GM18508 (cell line): Measurements from ENCODE around the gene MDN1.
"Not testable (repeated sequence)": the region's sequence is repeated elsewhere in the genome, so short reads cannot be mapped to it uniquely, and the experiment has no call there.

Experiments used
- ATAC-seq: cut with Tn5 transposase; IDR thresholded peaks from one replicate; pipeline ENCODE4 v1.9.1; 2021; ENCODE audit warnings: moderate number of reproducible peaks; ENCODE audit not compliant: insufficient read depth, unreplicated experiment

MDN1 gene

GRCh38 chr6:89819336-89820130 lies at the start of gene MDN1:
Gene MDN1 (minus strand): TSS chr6:89819794. CDS start chr6:89819607, 187 bp downstream.
- ATAC-seq = peak; percentile 87

- no peak for ATAC-seq
These were observed 46.6 kb upstream of the MDN1 start for GRCh38 chr6:89866024-89866678.

DNA sequence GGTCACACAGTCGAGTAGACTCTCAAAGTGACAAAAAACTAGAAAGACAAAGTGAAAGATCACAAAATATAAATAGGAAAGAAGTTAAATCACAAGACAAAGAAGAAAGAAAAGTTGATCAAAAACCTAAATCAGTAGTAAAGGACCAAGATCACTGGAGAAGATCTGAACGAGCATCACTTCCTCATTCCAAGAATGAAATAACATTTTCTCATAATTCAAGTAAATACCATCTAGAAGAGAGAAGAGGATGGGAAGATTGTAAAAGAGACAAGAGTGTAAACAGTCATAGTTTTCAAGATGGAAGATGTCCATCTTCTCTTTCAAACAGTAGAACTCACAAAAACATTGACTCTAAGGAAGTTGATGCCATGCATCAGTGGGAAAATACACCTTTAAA lies 43.1 kb upstream of the MDN1 start:
- no peak for ATAC-seq

- peak; percentile 53 for ATAC-seq
These were observed 42.7 kb upstream of the MDN1 start for GRCh38 chr6:89862273-89862672.

DNA sequence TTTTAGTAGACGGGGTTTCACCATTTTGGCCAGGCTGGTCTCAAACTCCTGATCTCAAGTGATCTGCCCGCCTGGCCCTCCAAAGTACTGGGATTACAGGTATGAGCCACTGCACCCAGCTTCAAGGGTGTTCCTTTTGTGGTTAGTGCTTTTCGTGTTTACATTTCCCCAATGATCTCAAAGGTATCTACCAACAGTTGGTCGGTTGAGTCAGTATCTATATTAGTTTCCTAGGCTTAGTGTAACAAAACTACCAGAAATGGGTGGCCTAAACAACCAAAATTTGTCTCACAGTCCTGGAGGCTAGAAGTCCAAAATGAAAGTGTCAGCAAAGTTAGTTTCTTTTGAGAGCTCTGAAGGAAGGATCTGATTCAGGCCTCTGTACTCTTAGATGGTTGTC lies 40.1 kb upstream of the MDN1 start:
- ATAC-seq = no peak

DNA sequence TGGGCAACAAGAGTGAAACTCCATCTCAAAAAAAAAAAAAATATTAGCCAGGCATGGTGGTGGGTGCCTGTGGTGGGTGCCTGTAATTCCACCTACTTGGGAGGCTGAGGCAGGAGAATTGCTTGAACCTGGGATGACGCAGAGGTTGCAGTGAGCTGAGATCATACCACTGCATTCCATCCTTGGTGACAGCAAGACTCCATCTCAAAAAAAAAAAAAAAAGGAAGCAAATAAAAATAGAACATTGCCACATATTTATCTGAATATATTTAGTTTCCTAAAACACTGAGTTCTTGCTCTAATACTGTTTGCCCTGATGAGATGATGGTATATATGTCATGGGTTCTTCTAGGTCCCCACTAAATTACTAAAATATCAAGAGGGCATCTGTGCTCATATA lies 38.4 kb upstream of the MDN1 start:
- no peak for ATAC-seq

DNA sequence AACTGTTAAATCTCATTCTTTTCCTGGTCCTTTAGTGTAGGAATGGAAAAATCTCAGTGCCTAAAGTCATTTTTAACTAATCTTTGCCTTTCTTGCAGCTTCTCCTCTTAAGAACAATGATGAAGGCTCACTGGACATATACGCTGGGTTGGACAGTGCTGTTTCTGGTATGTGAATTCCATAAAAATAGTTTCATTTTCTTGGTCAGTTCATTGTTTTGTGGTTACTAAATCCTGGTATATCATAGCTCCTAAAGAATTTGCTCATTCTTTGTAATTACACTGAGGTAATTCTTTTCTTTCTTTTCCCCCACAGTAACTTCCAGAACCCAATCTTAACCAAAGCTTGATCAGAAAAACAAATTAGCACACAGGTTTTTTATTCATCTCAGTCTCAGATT lies 33.5 kb upstream of the MDN1 start:
- ATAC-seq = no peak

DNA sequence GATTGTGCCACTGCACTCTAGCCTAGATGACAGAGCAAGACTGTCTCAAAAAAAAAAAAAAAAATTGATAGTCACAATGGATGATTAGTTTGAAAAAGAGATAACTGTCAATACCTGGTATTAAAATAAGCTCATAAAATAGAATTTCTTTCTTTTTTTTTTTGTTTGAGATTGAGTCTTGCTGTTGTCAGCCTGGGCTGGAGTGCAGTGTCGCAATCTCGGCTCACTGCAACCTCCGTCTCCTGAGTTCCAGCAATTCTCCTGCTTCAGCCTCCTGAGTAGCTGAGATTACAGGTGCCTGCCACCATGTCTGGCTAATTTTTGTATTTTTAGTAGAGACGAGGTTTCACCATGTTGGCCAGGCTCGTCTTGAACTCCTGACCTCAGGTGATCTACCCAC lies 27.9 kb upstream of the MDN1 start:
- ATAC-seq = not testable (repeated sequence)

GRCh38 chr6:89843070-89843469 lies 23.5 kb upstream of the MDN1 start:
- ATAC-seq = no peak

DNA sequence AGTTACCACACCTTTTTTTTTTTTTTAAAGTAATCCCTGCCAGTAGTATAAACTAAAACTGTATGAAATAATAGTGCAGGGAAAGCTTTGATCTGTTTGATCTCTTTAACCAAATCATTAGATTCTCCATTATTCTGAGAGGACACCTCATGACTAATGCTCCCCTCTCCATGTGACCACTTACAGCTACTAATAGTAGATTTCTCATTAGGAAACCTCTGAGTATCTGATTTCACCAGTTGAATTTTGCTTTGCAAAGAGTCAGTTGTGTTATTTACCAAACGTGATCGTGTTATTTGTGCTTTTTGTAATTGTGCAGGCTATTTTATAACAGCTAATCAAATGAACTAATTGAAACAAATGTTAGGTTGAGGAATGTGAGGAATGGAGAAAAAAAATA lies 22.6 kb upstream of the MDN1 start:
- no peak for ATAC-seq

DNA sequence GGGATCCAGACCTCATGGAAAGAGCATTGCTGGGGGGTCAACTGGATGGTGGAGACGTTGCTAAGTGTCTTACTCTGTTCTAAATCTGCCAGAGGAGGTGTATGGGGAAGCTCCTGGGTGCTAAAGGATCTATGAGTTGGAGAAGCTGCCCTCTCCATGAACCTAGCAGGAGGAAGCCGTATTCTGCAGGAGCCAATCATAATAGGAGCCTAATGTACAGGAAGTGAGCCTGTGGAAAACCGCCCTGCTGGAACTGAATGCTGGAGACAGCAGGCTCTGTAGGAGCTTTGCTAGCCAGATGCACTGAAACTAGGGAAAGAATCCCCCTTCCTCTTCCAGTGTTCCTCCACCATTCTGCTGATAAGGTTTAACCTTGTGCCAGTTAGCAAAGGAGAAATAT lies 20.9 kb upstream of the MDN1 start:
- no peak for ATAC-seq

DNA sequence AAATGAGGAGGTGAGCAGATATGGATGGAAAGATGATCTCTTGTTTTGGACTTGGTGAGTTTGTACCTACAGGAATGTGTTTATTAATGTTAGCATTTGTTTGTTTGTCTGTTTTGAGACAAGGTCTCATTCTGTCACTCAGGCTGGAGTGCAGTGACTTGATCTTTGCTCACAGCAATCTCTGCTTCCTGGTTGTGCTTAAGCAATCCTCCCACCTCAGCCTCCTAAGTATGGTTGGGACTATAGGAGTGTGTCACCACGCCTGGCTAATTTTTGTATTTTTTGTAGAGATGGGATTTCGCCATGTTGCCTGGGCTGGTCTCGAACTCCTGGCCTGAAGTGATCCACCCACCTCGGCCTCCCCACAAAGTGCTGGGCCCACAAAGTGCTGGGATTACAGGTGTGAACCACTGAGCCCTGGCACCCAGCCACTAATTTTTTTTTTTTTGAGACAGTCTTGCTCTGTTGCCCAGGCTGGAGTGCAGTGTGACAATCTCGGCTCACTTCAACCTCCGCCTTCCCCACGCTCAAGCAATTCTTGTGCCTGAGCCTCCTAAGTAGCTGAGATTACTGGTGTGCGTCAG lies 17.1 kb upstream of the MDN1 start:
- ATAC-seq = no peak

DNA sequence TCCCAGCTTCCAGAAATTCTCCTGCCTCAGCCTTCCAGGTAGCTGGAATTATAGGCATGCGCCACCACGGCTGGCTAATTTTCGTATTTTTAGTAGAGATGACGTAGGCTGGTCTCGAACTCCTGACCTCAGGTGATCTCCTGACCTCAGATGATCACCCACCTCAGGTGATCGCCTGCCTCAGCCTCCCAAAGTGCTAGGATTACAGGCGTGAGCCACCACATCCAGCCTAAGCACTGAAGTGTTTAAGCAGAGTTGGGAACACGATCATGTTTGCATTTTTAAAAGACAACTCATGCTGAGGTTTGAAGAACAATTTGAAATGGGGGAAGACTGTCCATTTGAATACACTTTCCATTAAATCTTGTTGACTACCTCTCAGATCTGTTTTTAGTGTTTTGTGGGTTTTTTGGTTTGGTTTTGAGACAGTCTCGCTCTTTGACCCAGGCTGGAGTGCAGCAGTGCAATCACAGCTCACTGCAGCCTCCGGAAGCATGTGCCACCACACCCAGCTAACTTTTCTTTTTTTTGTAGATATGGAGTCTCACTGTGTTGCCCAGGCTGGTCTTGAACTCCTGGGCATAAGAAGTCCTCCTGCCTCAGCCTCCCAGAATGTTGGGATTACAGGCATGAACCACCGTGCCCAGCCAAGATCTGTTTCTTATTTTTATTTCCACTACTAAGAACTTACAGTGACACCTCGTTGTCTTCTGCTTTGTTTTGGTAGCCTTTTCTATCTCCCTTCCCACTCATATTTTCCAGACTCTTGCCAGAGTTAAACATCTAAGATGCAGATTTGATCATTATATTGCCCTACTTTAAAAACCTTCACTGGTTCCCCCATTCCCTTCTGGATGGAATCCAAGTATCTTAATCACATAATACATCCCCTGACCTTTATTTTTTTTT lies 15.5 kb upstream of the MDN1 start:
- peak; percentile 97 for ATAC-seq

DNA sequence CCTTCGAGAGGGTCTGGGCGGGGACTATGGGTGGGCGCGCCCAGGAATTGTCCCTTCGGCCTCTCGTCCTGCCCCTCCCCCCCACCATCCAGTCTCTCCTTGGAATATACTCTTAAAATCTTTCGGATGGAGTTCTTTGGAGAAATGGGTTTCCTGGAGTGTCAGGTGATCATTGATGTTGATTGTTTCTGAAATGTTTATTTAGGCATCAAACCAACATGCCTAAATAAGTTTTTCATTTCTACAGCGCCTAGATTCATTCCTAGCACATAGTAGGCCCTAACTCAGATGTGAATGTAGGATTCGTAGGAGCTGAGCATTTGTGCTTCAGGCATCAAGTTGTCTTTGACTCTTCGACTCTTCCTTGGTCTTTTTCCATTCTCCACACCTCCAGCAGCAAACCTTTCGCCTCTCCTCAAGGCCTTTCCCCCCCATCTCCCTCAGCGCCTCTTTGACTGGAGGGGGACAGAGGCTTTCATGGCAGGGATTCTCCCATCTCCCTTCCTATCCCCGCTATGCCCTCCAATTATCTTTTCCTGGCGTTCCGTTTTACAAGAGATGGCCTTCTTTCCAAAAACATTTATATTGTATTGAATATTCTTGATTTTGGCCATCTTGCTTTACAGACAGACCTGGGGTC lies 10.7 kb upstream of the MDN1 start:
- no peak for ATAC-seq

DNA sequence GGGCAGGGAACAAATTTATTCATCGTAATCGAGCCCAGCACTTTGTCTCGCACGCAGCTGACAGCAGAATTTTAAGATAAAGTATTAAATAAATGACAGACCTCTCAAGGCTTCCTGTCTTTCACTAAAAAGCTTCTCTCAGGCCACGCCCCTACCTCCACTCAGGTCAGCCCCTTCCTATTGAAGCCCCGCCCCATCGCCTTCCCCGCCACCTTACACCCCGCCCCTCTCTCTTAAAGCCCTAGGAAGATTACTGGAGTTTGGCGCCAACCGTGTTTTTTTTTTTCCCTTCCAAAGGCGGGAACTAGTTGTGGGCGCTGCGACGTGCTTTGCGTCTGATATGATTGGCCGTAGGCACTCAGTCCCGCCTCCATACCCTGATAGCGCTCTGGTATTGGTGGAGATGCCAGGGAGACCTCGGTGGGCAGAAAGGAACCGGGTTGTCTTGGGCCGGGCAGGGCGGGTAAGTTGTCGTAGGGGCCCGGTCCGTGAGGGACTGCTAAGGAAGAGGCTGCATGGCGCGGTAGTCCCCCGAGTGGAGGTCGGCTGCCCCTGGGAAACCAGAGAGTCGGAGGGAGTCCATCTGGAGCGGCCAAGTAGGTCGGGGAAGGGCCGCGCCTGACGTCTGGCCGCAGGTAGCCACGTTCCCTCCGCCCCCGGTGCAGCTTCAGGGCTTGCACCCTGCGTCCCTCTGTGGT lies 10.0 kb upstream of the MDN1 start, which contains the start of gene CASP8AP2:
Gene CASP8AP2 (plus strand): TSS at position 409 of the 698 bp plus-strand sequence.
- ATAC-seq = peak; percentile 95

GRCh38 chr6:89828988-89829471 lies 9.4 kb upstream of the MDN1 start:
- ATAC-seq = peak; percentile 22

GRCh38 chr6:89828475-89828987 lies 8.9 kb upstream of the MDN1 start:
- not testable (repeated sequence) for ATAC-seq

DNA sequence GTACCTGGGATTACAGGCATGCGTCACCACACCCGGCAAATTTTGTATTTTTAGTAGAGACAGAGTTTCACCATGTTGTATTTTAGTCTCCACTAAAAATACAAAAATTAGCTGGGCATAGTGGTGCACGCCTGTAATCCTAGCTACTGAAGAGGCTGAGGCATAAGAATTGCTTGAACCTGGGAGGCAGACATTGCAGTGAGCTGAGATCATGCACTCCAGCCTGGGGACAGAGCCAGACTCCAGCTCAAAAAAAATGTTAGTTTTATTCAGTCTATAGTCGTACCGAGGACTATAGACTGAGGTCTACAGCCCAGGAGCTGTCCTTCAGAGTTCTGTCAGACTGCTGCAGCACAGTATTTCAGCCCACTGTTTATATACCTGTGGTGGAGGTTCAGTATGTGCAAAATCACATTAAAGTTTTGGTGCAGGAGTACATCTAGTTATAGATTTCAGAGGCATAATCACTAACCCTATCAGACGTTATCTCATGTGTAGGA lies 6.5 kb upstream of the MDN1 start:
- ATAC-seq = no peak

DNA sequence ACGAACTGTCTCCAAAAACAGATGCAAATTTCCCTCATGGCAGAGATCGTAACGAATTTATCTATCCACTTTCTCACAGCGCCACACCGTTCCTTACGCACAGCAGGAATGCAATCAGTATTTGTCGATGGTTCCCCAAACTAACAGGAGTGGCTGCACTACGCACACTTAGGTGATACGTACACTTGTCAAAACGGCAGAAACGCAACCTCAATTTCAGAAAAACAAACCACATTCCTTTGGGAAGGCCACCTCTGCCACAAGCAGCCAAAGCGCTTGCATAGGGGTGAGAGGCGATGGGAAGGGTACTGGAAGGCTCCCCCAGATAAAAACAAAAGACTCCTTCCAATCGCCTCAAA lies 638 bp downstream of the MDN1 start:
- peak; percentile 16 for ATAC-seq
